Upper lobe of left lung (tissue), 6 donors: ENCODE data around the gene STOML1. TPM values are rescaled to one million over a fixed set of nuclear protein-coding genes. Genes with fewer than 3 reads are reported as not detected.
"Not testable (repeated sequence)": the region's sequence is repeated elsewhere in the genome, so short reads cannot be mapped to it uniquely, and the experiment has no call there.

ENCODE experiments used
- ATAC-seq, 2 donors: fragments of 200-7000 bp; cut with Tn5 transposase; one replicate each; pipeline ENCODE4 v1.9.1; 2022; ENCODE audit warnings: mild to moderate bottlenecking in 2 of 2, moderate library complexity in 2 of 2; ENCODE audit not compliant: low FRiP score in 2 of 2
- DNase-seq, 2 donors: peaks; one replicate each; pipeline ENCODE4 v3.0.0-alpha.2; 2019 to 2020
- H3K27ac ChIP-seq, 4 donors: fragments of 200-600 bp; sonication (generic); one replicate each; pipeline ENCODE4 v1.5.1; 2016 to 2019
- H3K27me3 ChIP-seq, 4 donors: fragments of 200-600 bp; sonication (generic); one replicate each; pipeline ENCODE4 v1.5.1; 2017 to 2019
- H3K36me3 ChIP-seq, 4 donors: fragments of 200-600 bp; sonication (generic); one replicate each; pipeline ENCODE4 v1.5.1; 2016 to 2019
- H3K4me1 ChIP-seq, 4 donors: fragments of 200-600 bp; sonication (generic); one replicate each; pipeline ENCODE4 v1.5.1; 2018 to 2019
- H3K4me3 ChIP-seq, 4 donors: fragments of 200-600 bp; sonication (generic); one replicate each; pipeline ENCODE4 v1.5.1; 2017 to 2019; ENCODE audit warnings: mild to moderate bottlenecking in 2 of 4, moderate library complexity in 1 of 4
- H3K9me3 ChIP-seq, 4 donors: fragments of 200-600 bp; sonication (generic); one replicate each; pipeline ENCODE4 v1.5.1; 2018 to 2019
- CTCF ChIP-seq, 6 experiments: fragments of 450-650 bp in 4 of 6; fragments of 200-600 bp in 2 of 6; sonication (generic) in 2 of 6; IDR thresholded peaks; one replicate each; pipeline ENCODE4 v1.5.1; 2016 to 2019; ENCODE audit warnings: antibody characterized with exemption in 6 of 6
- EP300 ChIP-seq, 4 donors: sonication (generic); formaldehyde crosslinking; IDR thresholded peaks; one replicate each; pipeline ENCODE4 v1.5.1; 2017; ENCODE audit warnings: antibody characterized with exemption in 4 of 4, control low read depth in 2 of 4
- POLR2A ChIP-seq, 4 donors: fragments of 450-650 bp; IDR thresholded peaks; one replicate each; pipeline ENCODE4 v1.5.1; 2016 to 2017; ENCODE audit warnings: antibody characterized with exemption in 4 of 4, mild to moderate bottlenecking in 2 of 4
- POLR2AphosphoS5 ChIP-seq, 2 donors: sonication (generic); formaldehyde crosslinking; IDR thresholded peaks; one replicate each; pipeline ENCODE4 v1.5.1; 2017; ENCODE audit warnings: antibody characterized with exemption in 2 of 2
- WGBS, 2 donors: methylation state at CpG; one replicate each; pipeline ENCODE4 v1.1.5; 2017 to 2018; 5-methylcytosine and 5-hydroxymethylcytosine counted together
- total RNA-seq, 6 donors: library from RNA; depleted of rRNA in 4 of 6; stranded (reverse); fragments of >200 nt in 4 of 6; gene quantifications; one replicate each; pipeline versions ENCODE4 v1.1.0 to v1.2.1, GENCODE V29; 2016 to 2021
- donor health status: DM: no; HTN: no; CAD: no; lungs with moderate emphysema.
- donor health status: DM: no; HTN: yes; CAD: no; lungs with severe emphysema.

The STOML1 gene
- total RNA-seq, 6 donors from 2014 or later: 12.2 to 23.3 (median 18.3) TPM

- Histone ChIP-seq H3K27me3 (no peaks in the 10 kb centered on the region), H3K4me3 (peak overlapping the region in 1 of 4 donors; percentile 23), H3K36me3 (no peaks in the 10 kb centered on the region), H3K4me1 (peaks cover 5 to 8% (median 7%) of the 10 kb centered on the region in 4 donors), H3K27ac (peak overlapping the region in 1 of 4 donors; percentile 15), H3K9me3 (no peaks in the 10 kb centered on the region)
- TF ChIP-seq CTCF (IDR thresholded peaks at IDR 0.05) (peak; percentile 89 to 95 (median 90)), POLR2A (IDR thresholded peaks at IDR 0.05) (no peak)
- WGBS, 2 donors: 4 to 7% methylated on average over 11 of the region's 11 CpGs
- peak; percentile 89 to 94 for ATAC-seq
- DNase-seq: peak in 1 of 2 donors; percentile 79
Measured at GRCh38 chr15:73964736-73965093, 27.4 kb downstream of the STOML1 start.

- ATAC-seq (no peak), DNase-seq (no peak)
- no peaks in the 10 kb centered on the region for H3K36me3 ChIP-seq
- WGBS, 2 donors: 76% methylated on average over 5 of the region's 5 CpGs
- TF ChIP-seq EP300 (IDR thresholded peaks at IDR 0.05): no peak
- TF ChIP-seq POLR2AphosphoS5 (IDR thresholded peaks at IDR 0.05): no peak
- no peak for TF ChIP-seq CTCF (IDR thresholded peaks at IDR 0.05)
- TF ChIP-seq POLR2A (IDR thresholded peaks at IDR 0.05): no peak
- peaks cover 5 to 8% (median 7%) of the 10 kb centered on the region in 4 donors for H3K4me1 ChIP-seq
- no peak overlapping the region for H3K4me3 ChIP-seq
- no peaks in the 10 kb centered on the region for H3K27me3 ChIP-seq
- H3K9me3 ChIP-seq: no peaks in the 10 kb centered on the region
- H3K27ac ChIP-seq: no peak overlapping the region
Measured at GRCh38 chr15:73962433-73962832, 29.7 kb downstream of the STOML1 start.

- DNase-seq, H3K27ac ChIP-seq, H3K27me3 ChIP-seq, H3K36me3 ChIP-seq, ATAC-seq, H3K4me3 ChIP-seq, H3K9me3 ChIP-seq: not testable (repeated sequence)
- WGBS, 2 donors: 84 to 85% methylated on average over 7 of the region's 7 CpGs
- peaks cover 5 to 14% (median 7%) of the 10 kb centered on the region in 4 donors for H3K4me1 ChIP-seq
Measured at GRCh38 chr15:73960472-73961070, 31.5 kb downstream of the STOML1 start.

- TF ChIP-seq POLR2A (IDR thresholded peaks at IDR 0.05): no peak
- no peak for TF ChIP-seq EP300 (IDR thresholded peaks at IDR 0.05)
- no peak for TF ChIP-seq CTCF (IDR thresholded peaks at IDR 0.05)
- no peak for TF ChIP-seq POLR2AphosphoS5 (IDR thresholded peaks at IDR 0.05)
- H3K27ac ChIP-seq: no peak overlapping the region
- H3K36me3 ChIP-seq: no peaks in the 10 kb centered on the region
- peak in 1 of 2 donors; percentile 10 for DNase-seq
- no peaks in the 10 kb centered on the region for H3K27me3 ChIP-seq
- no peaks in the 10 kb centered on the region for H3K9me3 ChIP-seq
- no peak for ATAC-seq
- no peak overlapping the region for H3K4me3 ChIP-seq
- H3K4me1 ChIP-seq: peaks cover under 1 to 11% (median 1%) of the 10 kb centered on the region in 4 donors
- WGBS, 2 donors: 84 to 91% methylated on average over 6 of the region's 6 CpGs
Measured at GRCh38 chr15:73959801-73960200, 32.3 kb downstream of the STOML1 start.

GRCh38 chr15:73959012-73959581, 33.0 kb downstream of the STOML1 start:
- Histone ChIP-seq H3K27ac (no peak overlapping the region), H3K36me3 (no peaks in the 10 kb centered on the region), H3K9me3 (no peaks in the 10 kb centered on the region), H3K4me3 (no peak overlapping the region), H3K4me1 (peaks cover 0 to 7% (median 0%) of the 10 kb centered on the region in 4 donors), H3K27me3 (no peaks in the 10 kb centered on the region)
- 42 to 43% methylated on average over 8 of the region's 8 CpGs for WGBS, 2 donors
- ATAC-seq (no peak), DNase-seq (no peak)
- TF ChIP-seq POLR2AphosphoS5 (IDR thresholded peaks at IDR 0.05) (no peak), POLR2A (IDR thresholded peaks at IDR 0.05) (no peak), EP300 (IDR thresholded peaks at IDR 0.05) (no peak), CTCF (IDR thresholded peaks at IDR 0.05) (no peak)
